Measurements from ENCODE around the gene ZNF207. TPM values are rescaled to one million over a fixed set of nuclear protein-coding genes. Genes with fewer than 3 reads are reported as not detected.
A peak's percentile ranks its signal among the peaks of the same experiment; 100 is the strongest.

ZNF207 gene
- total RNA-seq, 1 experiment from 2014 or later = 223 TPM

DNA sequence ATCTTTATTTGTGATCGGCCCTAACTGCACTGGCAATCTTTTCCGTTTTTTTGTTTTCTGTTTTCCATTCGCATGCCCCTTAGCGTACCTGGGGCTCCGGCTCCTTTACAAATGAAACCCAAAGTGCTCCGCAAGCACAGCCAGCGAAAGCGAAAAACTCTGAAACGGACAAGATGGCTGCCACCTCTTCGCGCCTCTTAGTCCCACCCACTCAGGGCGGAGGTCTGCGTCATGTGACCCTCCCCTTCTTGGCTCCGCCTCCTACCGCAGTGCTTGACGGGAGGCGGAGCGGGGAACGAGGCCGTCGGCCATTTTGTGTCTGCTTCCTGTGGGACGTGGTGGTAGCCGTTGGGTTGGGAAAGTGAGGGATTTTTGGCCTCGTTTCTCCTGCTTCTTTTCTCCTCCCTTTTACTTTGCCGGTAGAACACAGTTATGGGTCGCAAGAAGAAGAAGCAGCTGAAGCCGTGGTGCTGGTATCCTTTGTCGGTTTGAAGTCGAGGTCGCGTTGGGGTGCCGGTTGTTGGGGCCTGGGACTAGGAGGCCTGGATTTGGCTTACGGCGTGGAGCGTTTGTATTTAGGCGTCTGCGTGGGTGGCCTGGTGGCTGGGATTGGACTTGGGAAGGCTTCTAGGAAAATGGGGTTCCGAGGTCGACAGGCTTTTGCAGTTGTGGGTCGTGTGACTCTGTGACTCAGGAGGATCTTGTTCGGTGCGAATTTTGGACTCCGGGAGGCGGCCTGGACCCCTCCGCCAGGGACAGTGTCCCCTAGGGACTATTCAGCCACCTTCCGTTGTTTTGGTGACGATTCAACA is at the start of gene ZNF207 (continued):
- no peak for TF ChIP-seq ZNF263 (CRISPR knock-in tag; IDR thresholded peaks at IDR 0.05; ENCODE audit: low read depth)
- no peak for TF ChIP-seq ZMAT4 (CRISPR knock-in tag; IDR thresholded peaks at IDR 0.05)
- TF ChIP-seq, protein P1, sequence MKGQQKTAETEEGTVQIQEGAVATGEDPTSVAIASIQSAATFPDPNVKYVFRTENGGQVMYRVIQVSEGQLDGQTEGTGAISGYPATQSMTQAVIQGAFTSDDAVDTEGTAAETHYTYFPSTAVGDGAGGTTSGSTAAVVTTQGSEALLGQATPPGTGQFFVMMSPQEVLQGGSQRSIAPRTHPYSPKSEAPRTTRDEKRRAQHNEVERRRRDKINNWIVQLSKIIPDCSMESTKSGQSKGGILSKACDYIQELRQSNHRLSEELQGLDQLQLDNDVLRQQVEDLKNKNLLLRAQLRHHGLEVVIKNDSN (CRISPR knock-in tag; IDR thresholded peaks at IDR 0.05) = peak; percentile 98
- TF ChIP-seq RELA (CRISPR knock-in tag; IDR thresholded peaks at IDR 0.05; ENCODE audit: borderline replicate concordance) = no peak
- TF ChIP-seq ZNF232 (CRISPR knock-in tag; IDR thresholded peaks at IDR 0.05) = peak; percentile 85; the same call in 1 of the 2 replicates
- TF ChIP-seq ZNF219 (CRISPR knock-in tag; IDR thresholded peaks at IDR 0.05; ENCODE audit: borderline replicate concordance) = no peak
- TF ChIP-seq, protein P2, sequence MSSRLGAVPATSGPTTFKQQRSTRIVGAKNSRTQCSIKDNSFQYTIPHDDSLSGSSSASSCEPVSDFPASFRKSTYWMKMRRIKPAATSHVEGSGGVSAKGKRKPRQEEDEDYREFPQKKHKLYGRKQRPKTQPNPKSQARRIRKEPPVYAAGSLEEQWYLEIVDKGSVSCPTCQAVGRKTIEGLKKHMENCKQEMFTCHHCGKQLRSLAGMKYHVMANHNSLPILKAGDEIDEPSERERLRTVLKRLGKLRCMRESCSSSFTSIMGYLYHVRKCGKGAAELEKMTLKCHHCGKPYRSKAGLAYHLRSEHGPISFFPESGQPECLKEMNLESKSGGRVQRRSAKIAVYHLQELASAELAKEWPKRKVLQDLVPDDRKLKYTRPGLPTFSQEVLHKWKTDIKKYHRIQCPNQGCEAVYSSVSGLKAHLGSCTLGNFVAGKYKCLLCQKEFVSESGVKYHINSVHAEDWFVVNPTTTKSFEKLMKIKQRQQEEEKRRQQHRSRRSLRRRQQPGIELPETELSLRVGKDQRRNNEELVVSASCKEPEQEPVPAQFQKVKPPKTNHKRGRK (CRISPR knock-in tag; IDR thresholded peaks at IDR 0.05; ENCODE audit: borderline replicate concordance) = no peak
- TF ChIP-seq E2F5 (CRISPR knock-in tag; IDR thresholded peaks at IDR 0.05) = no peak
- TF ChIP-seq IRF2 (CRISPR knock-in tag; IDR thresholded peaks at IDR 0.05; ENCODE audit: borderline replicate concordance, low read depth) = no peak
- TF ChIP-seq FOXP1 (CRISPR knock-in tag; IDR thresholded peaks at IDR 0.05; ENCODE audit: borderline replicate concordance) = 0 out of 2 replicates have a peak, but pooled peaks have one; percentile 83
- no peak; the same call in 1 of the 2 replicates for TF ChIP-seq ETV6 (CRISPR knock-in tag; IDR thresholded peaks at IDR 0.05)
- TF ChIP-seq E2F4 (CRISPR knock-in tag; IDR thresholded peaks at IDR 0.05; ENCODE audit: borderline replicate concordance, low read depth) = peak; percentile 49; the same call in 1 of the 2 replicates
- TF ChIP-seq GRHL2 (CRISPR knock-in tag; IDR thresholded peaks at IDR 0.05; ENCODE audit: insufficient replicate concordance, severe bottlenecking) = no peak
- no peak for TF ChIP-seq SMAD3 (CRISPR knock-in tag; IDR thresholded peaks at IDR 0.05; ENCODE audit: borderline replicate concordance)

DNA sequence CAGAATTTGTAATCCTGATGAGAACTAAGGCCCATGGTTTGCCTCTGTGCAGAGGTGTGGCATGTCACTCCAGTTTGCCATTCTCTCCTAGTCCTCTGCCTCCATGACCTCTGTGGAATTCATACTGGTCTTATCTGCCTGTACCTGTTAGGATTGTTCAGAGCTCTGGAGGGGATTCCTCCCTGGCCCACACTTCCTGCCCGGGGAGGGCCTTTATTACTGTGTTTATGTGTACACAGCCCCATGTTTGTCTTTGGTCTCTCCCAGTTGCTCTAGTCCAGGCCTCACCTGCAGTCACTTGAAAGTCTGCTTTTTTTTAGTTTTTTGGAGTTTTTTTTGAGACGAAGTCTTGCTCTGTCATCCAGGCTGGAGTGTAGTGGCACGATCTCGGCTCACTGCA is 47.9 kb upstream of the ZNF207 start:
- peak overlapping the region; percentile 63; the same call in 1 of the 2 replicates for H3K27ac Mint-ChIP-seq
- no peak overlapping the region for H3K4me3 Mint-ChIP-seq
- ATAC-seq = no peak
- no peaks in the 10 kb centered on the region for H3K27me3 Mint-ChIP-seq (ENCODE audit: low read depth)
- DNase-seq (ENCODE audit: low spot score) = no peak
- peaks cover 51% of the 10 kb centered on the region for H3K4me1 Mint-ChIP-seq
- no peaks in the 10 kb centered on the region for H3K9me3 Mint-ChIP-seq
- ChIA-PET CTCF (interaction anchor here (1.4 to 3.4 kb wide), 4 partner anchors 18 to 142 kb away, joined by 4 to 17 read pairs (median 5); partner anchors contain the start of gene PSMD11), POLR2A (interaction anchor here (1.1 to 1.5 kb wide), 3 partner anchors 9 to 22 kb away, joined by 4 to 5 read pairs (median 4); no protein-coding TSS in a partner anchor)
- H3K36me3 Mint-ChIP-seq = no peaks in the 10 kb centered on the region
- no peak for TF ChIP-seq ZMAT4 (CRISPR knock-in tag; IDR thresholded peaks at IDR 0.05)
- TF ChIP-seq ZNF219 (CRISPR knock-in tag; IDR thresholded peaks at IDR 0.05; ENCODE audit: borderline replicate concordance) = no peak
- TF ChIP-seq E2F4 (CRISPR knock-in tag; IDR thresholded peaks at IDR 0.05; ENCODE audit: borderline replicate concordance, low read depth) = no peak
- TF ChIP-seq SMAD4 (CRISPR knock-in tag; IDR thresholded peaks at IDR 0.05) = no peak
- no peak for TF ChIP-seq JAZF1 (CRISPR knock-in tag; IDR thresholded peaks at IDR 0.05)
- no peak for TF ChIP-seq NFATC4 (CRISPR knock-in tag; IDR thresholded peaks at IDR 0.05)
- TF ChIP-seq SP1 (CRISPR knock-in tag; conservative IDR thresholded peaks at IDR 0.05) = no peak
- no peak for TF ChIP-seq GRHL2 (CRISPR knock-in tag; IDR thresholded peaks at IDR 0.05; ENCODE audit: insufficient replicate concordance, severe bottlenecking)
- TF ChIP-seq ATF2 (CRISPR knock-in tag; IDR thresholded peaks at IDR 0.05; ENCODE audit: borderline replicate concordance, low read depth) = no peak
- TF ChIP-seq, protein P3, sequence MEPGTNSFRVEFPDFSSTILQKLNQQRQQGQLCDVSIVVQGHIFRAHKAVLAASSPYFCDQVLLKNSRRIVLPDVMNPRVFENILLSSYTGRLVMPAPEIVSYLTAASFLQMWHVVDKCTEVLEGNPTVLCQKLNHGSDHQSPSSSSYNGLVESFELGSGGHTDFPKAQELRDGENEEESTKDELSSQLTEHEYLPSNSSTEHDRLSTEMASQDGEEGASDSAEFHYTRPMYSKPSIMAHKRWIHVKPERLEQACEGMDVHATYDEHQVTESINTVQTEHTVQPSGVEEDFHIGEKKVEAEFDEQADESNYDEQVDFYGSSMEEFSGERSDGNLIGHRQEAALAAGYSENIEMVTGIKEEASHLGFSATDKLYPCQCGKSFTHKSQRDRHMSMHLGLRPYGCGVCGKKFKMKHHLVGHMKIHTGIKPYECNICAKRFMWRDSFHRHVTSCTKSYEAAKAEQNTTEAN (CRISPR knock-in tag; IDR thresholded peaks at IDR 0.05) = no peak
- no peak for TF ChIP-seq SOX15 (CRISPR knock-in tag; IDR thresholded peaks at IDR 0.05)
- no peak for TF ChIP-seq NR2C2 (CRISPR knock-in tag; IDR thresholded peaks at IDR 0.05)
- no peak for TF ChIP-seq ESRRA (CRISPR knock-in tag; IDR thresholded peaks at IDR 0.05; ENCODE audit: borderline replicate concordance)

Data from WTC11 (cell line).